Inferior parietal cortex (tissue), 1 donor: ENCODE measurements around the gene ST6GALNAC3.

Experiments used
- DNase-seq: peaks from one replicate; pipeline ENCODE4 v3.0.0-alpha.2; 2016; ENCODE audit errors: extremely low spot score

Gene ST6GALNAC3

DNA sequence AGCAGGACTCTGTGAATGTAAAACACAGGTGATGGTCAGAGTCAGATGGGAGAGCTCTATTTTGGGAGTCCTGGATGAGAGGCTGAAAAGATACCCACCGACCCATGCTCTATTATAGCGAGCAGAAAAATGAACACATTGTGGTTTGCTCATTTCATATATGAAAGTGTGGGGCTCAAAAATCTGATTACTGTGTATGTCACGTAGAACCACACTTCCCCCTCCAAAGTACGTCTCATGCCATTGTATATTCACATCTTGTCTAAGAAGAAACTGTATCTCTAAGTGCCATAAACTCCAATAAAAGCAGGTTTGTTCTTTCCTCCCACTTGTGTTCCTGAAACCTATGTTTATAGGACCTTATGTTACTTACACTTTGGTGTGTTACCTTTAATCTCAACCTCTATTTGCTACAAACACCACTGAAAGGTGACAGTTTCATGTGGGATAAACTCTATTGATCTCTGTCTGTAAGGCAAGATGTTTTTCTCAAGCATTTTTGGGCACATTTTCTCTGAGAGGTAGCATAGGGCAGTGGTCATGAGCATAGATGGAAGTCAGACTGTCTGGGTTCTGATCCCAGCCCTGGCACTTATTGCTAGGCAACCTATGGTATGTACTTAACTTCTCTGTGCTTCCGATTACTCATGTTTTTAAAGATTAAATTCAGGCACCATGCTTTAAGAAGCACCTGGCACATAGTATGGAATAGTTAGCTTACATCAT, 214.4 kb downstream of the ST6GALNAC3 start:
- DNase-seq: no peak

DNA sequence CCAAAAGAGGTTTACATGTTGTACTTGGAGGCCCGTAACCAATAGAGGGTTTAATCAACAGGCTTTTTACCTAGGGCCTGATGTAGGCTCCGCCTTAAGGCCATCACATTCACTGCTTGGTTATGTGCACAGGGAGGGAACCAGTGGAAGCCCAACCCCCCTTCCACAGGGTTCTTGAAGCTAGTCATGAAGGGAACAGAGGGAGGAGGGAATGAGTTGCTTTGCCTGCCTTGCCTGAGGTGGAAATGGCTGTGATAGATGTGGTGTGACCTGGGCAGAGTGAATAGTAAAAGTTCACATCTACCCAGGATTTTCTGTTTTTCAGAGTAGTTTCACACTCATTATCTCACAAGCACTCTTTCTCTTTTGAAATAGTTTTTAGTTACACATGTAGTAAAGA, 215.1 kb downstream of the ST6GALNAC3 start:
- no peak for DNase-seq

DNA sequence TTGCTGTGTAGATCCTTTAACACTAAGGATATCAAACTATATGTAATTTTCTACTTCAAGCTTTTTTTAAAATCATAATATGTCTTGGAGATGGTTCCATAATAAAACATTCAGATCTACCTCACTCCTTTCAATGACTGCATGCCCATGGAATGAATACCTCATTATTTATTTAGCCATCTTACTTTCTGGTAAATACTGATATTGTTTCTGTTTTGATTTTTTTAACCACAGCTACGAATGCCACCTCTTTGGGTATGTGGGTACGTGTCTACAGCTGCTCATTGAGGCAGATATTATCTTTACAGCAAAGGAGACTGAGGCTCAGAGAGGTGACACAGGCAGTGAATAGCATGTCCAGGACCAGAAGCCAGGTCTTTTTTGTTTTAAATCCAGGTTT, 215.7 kb downstream of the ST6GALNAC3 start:
- DNase-seq: no peak

DNA sequence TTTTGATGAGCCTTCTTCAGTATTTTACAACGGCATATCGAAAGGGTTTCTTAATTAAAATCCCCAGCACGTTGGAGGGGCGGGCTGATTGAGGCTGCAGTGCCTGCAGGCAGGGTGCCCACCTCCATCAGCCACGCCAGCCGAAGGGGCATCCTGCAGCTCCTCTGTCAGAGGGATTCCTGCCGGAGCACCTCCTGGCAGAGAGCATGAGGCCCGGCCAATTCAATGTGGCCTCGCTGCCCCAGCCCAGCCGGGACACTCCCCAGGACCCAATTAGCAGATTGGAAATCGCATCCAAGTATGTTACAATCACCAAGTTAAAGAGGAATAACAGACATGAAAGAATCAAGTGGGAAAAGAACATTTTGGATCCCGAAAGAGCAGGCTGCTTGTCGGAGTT, 216.6 kb downstream of the ST6GALNAC3 start:
- no peak for DNase-seq

DNA sequence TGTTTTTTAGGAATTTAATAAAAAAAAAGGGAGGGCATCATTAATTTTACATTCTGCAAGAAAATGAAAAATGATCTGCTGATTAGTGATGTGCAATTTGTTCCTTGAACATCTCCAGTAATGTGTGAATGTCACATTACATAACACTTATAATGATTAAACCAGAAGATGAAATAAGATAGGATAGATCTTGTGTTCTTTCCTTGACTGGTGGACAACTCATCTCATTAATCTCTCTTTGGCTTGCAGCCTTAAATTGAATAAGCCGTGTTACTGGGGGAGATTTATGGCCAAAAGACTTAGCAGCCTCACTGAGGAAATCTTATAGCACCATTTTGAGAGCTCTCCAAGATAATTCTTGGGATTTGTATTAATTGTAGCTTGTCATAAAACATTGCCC, 217.2 kb downstream of the ST6GALNAC3 start:
- DNase-seq: no peak

DNA sequence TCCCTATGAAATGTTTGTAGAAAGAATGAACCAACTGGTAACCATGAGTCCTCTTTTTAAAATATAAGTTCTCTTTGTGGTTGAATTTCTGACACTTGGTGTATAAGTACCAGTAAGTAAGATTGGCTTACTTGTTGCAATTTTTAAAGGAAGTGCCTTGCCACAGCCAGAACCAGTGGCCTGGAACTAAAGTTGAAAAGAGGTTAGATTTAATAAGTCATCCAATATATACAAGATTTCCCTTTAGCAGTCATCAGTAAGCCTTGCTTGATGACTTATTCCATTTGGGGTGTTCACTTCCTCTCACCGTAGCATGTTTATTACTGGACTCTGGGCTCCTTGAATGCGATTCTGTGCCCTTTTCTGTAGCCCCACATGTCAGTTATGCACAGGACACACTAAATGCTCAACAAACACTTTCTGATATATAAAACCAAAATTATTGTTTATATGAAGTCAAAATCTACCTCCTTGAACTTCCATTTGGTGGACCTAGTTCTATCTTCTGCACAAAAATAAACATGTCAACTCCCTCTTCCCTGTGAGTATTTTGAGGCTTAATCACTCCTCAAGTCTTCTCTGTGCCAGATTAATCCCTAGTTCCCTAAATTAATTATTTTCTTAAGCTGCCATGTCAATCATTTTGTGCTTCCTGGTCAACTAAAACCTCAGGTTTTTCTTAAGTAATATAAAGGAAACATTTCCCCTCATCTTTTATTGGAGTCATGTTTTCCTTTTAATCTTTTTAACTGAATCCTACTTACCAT, 218.1 kb downstream of the ST6GALNAC3 start:
- no peak for DNase-seq

DNA sequence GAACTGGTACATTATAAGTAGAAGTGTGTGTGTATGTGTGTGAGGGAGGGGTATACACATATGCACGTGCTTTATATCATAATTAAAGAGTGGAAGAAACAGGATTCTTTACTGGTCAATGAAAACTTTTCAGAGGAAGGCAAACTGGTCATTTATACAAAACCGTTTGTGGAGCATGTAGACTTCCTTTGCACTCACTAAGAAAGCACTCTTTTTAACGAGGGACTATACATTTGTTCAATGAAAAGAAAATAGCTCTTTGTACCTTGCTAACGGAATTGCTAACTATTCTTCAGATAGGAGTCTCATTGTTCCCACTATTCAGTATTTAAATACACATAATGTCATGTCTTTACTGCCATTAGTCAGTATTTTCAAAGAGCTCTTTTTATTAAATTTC, 219.3 kb downstream of the ST6GALNAC3 start:
- DNase-seq: no peak

DNA sequence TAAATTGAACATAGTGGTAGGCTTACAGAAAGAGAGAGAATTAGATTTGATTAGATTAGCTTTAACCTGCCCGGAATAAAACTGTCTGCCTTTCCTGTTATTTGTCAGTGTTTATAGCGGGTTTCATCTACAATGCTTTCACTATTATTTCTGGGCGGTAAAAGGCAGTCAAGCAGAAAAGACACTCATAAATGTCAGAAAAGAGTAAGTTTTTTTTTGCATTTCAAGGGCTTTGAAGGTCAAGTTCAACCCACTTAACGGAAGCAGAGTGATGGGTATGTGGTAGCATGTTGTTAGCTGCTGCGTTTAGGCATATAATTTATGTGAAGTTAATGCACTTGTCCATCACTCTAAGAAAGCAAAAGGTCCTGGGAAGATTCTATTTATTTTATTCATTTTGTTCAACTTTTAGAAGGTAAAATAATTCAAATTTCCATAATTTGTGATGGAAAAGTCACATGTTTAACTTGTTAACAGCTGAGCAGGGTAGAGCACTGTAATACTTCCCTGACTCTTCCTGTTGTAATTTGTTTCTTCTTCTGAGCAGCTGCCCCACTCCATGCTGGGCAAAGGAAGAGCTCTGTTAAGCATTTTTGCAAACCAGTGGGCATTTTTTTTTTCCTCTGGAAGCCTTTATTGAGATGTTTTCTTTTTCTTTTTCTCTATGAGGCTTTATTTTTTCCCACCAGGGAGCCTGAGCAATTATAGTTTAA, 220.1 kb downstream of the ST6GALNAC3 start:
- DNase-seq: no peak

DNA sequence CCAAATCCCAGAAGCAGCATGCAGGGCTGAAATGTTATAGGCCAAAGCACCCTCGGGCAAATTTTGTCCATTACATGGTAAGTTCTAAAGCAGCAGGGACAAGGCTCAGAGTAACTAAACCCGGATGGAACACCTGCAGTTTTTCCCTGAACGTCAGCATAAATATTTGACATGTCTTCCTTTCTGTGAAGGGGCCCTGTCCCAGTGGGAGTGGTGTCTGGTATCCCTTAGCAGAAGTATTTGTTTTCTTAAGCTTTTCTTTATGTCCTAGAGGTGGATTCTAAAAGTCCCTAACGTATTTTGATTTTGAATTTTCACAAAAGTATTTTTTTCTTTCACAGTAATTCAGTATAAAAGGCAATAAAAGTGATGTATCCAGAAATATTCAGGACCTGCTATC, 223.9 kb downstream of the ST6GALNAC3 start:
- DNase-seq: no peak

DNA sequence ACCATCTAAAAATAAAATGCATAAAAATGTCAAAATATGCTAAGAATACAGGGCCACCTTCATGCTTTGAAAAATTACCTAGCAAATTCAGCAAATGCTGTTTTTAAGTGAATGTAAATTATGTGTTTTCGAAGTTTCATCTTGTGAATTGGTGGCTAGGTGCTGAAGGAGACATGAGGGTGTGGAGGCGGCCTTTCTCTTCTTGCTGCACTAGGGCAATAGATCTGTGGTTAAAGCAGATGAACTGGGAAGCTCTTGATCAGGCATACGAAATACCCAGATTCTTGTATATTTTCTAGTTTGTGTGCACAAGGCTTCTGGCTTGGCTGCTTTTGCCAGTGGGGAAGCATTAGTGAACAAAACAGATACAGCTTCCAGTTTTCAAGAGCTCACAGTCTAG, 224.5 kb downstream of the ST6GALNAC3 start:
- DNase-seq: no peak

DNA sequence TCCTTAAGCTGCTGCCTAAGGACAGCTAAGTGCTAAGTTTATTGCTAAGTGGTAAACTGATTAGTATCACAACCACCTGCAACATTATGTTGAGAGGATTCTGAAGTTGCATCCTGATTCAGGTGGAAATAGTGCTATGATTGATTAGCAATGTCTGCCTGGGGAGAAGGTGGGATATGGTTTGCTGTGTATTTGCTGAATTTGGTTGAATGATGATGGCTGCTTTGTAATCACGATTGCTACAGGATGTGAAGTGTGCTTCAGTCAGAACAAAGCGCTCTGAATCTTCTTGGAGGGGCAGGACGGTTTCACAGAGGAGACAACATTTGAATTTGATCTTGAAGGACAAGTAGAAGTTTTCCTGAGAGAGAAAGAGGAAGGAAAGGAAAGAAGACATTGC, 226.0 kb downstream of the ST6GALNAC3 start:
- DNase-seq: no peak

DNA sequence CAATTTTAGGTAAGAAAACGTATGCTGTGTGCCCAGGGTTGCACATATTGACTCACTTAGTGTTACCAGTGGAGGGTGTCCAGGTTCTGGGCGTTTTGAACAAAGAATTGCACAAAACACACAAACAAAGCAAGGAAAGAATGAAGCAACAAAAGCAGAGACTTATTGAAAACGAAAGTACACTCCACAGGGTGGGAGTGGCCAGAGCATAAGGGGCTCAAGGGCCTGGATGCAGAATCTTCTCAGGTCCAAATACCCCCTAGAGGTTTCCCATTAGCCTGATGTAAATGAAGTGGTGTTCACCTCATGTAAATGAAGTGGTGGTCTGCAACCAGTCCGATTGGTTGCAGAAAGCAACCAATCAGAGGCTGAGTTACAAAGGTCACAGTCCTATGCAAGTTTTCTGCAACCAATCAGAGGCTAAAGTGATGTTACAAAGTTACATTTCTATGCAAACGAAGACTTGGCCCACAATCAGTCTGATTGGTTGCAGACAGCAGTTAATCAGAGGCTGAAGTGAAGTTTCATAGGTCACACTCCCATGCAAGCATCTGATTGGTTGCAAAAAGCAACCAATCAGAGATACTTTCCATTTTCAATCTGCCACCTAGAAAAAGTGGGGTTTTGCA, 228.3 kb downstream of the ST6GALNAC3 start:
- DNase-seq: no peak

DNA sequence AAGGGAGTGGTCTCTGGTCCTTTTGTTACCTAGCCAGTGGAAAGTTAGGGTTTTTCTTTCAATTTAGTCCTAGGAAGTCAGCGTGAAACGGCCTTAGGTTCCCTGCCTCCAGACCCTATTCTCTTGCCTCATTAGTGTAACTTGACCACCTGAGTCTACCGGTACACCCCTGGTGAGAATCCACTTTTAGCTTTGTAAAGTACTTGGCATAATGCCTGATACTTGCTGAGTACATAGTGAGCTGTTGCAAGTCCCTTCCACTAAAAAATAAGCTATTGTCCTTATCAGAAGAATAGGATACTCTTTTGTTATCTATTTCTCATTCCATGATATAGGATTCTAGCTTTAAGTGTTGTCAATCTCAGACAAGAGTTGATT, 228.8 kb downstream of the ST6GALNAC3 start:
- no peak for DNase-seq

DNA sequence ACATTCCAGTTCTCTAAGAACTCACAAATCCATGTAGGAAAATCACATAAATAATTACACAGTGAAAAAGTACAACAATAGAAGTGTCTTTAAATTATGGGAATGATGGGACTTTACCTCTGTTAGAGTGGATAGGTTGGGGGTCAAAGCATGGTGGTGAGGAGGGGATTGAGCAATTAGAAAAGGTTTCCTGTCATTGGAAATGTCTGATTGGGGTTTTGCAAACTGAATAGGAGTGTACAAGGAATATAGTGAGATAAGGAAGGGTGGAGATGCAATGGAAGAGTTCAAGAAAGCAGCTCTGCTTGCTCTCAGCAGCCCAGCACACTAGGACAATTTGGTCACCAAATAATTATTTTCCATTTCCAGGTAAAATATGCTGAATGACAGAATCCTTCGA, 238.8 kb downstream of the ST6GALNAC3 start:
- no peak for DNase-seq

DNA sequence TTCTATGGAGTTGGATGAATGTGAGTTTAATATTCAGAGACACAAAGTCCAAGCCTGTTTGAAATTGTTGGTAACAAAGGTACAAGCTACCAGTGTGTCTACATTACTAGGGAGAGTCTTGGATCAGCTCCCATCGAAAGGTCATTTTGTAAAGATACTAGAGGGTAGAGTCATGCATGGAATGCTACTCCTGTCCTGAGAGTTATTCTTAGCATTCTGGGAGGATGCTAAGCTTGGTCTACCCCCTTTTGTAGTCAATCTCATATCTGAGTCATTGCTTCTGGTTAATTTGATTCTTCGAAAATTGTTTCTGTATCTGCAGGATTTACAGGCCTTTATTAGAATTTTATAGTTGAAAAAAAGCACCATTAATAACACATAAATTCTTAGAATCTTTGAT, 240.2 kb downstream of the ST6GALNAC3 start:
- no peak for DNase-seq

DNA sequence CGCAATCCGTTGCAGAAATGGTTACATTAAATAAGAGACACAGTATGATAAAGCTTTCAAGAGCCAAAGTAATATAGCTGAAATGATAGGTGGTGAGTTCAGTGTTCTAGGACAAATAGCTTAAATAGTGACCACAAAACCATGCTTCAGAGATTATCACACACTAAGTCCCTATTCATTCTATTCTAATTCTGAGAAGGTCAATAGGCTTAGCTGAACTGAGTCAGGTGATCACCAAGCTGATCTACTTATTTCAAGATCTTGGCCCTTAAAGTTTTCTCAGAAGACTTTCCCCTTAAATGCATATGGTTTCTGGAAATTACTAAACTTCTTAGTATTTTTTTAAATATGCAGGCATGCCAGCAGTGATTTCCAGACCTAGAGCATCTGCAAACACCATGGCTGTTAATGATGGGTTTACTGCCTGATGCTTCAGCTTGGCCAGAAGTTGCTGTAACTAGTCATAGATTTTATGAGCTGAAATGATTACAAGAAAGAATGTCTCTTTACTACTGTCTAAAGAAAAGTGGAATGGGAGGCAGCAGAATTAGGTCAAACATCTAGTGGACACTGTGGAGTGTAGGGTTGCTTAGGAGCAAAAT, 242.9 kb downstream of the ST6GALNAC3 start:
- DNase-seq: no peak

DNA sequence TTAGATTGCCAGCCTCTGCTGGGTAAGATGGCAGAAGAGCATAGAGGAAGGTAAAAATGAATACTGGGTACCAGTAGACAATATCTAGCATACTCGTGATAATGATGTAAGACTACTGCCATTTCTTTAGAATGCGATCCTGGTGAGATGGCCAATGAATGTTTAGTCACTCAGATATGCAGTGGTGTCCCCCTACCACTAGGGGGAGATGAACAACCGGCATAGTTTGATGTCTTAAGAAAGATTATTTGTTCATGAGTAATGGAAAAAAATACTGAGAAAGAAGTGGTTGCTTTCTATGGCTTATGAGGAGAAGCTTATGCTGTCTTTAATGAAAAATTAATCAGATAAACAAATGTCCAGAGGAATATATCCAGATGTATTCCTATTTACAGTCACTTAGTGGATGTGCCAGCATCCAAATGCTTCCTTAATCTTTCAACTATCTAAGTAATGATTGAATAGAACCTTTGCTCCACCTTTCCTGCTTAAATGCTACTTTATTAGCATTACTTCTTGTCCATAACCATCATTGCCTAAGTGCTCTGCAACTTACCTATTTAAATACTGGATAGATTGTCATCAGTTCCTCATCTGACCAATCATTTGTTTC, 256.6 kb downstream of the ST6GALNAC3 start:
- peak; percentile 88 for DNase-seq

DNA sequence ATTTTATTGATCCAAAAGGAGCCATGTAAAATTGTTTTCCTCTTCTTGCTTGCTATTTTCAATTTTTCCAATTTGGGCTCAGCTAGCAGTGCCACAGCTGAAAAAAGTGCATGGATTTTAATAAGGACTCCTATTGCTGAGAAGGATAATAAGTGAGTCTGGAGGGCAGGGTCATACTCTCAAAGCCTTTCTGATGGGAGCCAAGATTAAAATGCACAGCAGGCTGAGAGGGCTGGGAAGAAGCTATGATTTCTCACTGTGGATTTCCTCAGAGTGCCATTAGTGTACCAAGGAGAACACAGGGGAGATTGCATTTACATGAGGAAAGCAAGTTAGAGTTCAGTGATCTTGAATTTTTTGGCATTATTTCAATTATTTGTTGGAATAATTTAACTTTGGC, 261.3 kb downstream of the ST6GALNAC3 start:
- DNase-seq: no peak

DNA sequence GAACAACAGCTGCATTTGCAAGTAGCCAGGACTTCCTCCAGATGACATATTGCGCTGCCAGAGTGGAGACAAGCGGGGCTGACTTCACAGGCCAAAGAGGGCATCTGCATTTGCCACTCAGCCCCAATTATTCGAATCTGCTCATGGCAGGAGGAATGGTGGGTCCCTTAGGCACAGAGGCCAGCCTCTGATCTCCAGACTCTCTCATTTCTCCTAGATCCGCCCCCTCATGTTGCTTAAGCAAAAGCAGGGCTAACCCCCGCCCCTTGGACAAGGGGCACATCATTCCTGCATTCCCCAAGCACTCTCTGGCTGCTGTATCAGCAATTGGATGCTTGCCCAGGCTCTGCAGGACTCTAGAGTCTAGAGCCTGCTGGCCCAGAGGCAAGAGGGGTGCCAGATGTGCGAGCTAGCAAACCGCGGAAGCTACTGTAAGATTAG, 262.4 kb downstream of the ST6GALNAC3 start:
- DNase-seq: peak; percentile 39

DNA sequence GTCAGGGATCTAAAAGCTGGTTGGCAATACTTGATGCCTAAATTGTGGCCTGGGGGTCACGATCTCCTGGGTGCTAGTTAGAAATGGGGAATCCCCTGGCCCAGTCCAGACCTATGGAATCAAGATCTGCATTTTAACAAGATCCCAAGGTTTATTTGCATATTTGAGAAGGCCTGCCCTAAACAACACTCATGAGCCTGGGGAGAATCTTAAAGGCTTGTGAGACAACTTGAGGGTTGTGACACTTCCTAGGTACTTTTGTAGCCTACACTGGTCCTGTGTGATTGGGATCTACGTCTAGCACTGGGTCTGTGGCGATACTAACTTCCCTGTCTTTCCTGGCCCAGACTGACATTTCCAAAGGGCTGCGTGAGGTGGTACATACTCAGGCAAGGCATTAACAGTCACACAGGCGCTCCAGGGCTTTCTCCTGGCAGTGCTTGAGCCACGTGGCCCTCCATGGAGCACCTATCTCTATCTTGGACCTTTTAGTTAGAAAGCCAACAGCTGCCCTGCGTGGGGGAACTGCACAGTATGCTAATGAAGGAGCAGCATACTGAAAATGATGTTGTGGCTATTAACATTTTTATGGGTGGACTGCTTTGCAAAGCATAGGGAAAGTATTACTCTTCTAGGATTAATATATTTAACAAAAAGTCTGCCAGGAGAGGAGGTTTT, 263.1 kb downstream of the ST6GALNAC3 start:
- no peak for DNase-seq

DNA sequence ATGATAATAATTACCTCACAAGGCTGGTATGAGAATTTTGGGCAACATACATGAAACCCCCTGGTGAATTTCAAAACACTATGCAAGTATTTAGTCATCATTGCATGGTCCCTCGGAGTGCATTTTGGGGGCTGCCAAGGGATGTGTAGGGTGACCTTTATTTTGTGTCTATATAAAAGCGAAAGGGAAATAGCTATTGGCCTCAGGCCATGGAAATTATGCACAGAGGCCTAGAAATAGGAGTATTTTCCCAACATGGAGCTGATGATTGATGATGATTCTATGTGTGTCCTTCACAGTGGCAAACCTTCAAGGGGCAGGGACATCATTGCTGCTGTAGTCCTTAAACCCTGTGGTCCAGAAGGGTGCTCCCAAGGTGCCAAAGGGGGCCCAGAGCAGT, 265.5 kb downstream of the ST6GALNAC3 start:
- no peak for DNase-seq
